Testis (tissue), 3 donors: ENCODE measurements around the gene MCAT. TPM values are rescaled to one million over a fixed set of nuclear protein-coding genes. Genes with fewer than 3 reads are reported as not detected.

ENCODE experiments used
- DNase-seq: peaks from one replicate; pipeline ENCODE4 v3.0.0-alpha.2; 2019
- H3K27ac ChIP-seq, 2 donors: fragments of 200-600 bp; sonication (generic); one replicate each; pipeline ENCODE4 v1.5.1; 2019
- H3K27me3 ChIP-seq: fragments of 200-600 bp; sonication (generic); one replicate; pipeline ENCODE4 v1.5.1; 2019
- H3K36me3 ChIP-seq: fragments of 200-600 bp; sonication (generic); one replicate; pipeline ENCODE4 v1.5.1; 2017; ENCODE audit warnings: low read depth; ENCODE audit errors: missing control alignments
- H3K4me1 ChIP-seq: fragments of 200-600 bp; sonication (generic); one replicate; pipeline ENCODE4 v1.5.1; 2019
- H3K4me3 ChIP-seq, 2 donors: fragments of 200-600 bp; sonication (generic); one replicate each; pipeline ENCODE4 v1.5.1; 2017 to 2019
- H3K9me3 ChIP-seq: fragments of 200-600 bp; sonication (generic); one replicate; pipeline ENCODE4 v1.5.1; 2017
- POLR2A ChIP-seq: fragments of 450-650 bp; IDR thresholded peaks from one replicate; pipeline ENCODE4 v1.6.1; 2017; ENCODE audit warnings: antibody characterized with exemption, mild to moderate bottlenecking, moderate library complexity
- WGBS, 2 donors: methylation state at CpG; one replicate each; pipeline ENCODE4 v1.1.5; 2018; 5-methylcytosine and 5-hydroxymethylcytosine counted together
- intact Hi-C: fragments of 100-400 bp; cut with DNase I; formaldehyde crosslinking; loops from one replicate; pipeline ENCODE4 v1.15.1; 2023; ENCODE audit warnings: low total_unique reads
- polyA plus RNA-seq: library from polyadenylated mRNA; stranded (reverse); fragments of 350-450 nt; fragmentation: Illumina TruSeq; extraction: RNeasy Lipid Tissue Mini Kit (QIAGEN cat#74804); gene quantifications from one replicate; pipeline ENCODE4 v1.2.3, GENCODE V29; 2014; ENCODE audit warnings: low read depth, low replicate concordance; ENCODE audit not compliant: insufficient read depth
- total RNA-seq, 2 donors: library from RNA; depleted of rRNA; stranded (reverse); fragments of >200 nt; gene quantifications; one replicate each; pipeline ENCODE4 v1.2.3, GENCODE V29; 2016
- TF ChIP-seq, protein P1 (sequence below), 3 experiments: fragments of 450-650 bp in 2 of 3; fragments of 200-600 bp in 1 of 3; sonication (generic) in 1 of 3; IDR thresholded peaks; one replicate each; pipeline ENCODE4 v1.5.1; 2016 to 2019; ENCODE audit warnings: antibody characterized with exemption in 3 of 3, mild to moderate bottlenecking in 2 of 3, moderate library complexity in 1 of 3

Gene MCAT
- total and polyA plus RNA-seq, 3 donors from 2014 or later = 25.4 to 46.5 (median 43.1) TPM

DNA sequence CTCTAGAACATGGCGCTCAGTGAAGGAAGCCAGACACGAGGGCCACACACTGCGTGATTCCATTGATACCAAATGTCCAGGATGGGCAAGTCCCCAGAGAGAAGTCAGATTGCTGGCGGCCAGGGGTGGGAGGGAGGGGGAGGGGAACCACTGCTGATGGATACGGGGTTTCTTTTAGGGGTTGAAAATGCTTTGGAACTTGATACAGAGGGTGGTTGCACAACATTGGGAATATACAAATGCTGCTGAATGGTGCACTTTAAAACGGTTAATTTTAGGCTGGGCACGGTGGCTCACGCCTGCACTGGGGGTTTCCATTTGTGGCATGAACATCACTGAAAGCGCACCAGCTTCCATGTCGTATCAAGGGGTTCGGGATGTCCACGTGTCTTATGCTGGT lies 13.2 kb upstream of the MCAT start:
- no peak overlapping the region for H3K4me3 ChIP-seq
- H3K36me3 ChIP-seq = no peaks in the 10 kb centered on the region
- WGBS, 2 donors = 87 to 95% methylated on average over 8 to 12 of the region's 12 CpGs
- H3K4me1 ChIP-seq = peaks cover 9% of the 10 kb centered on the region
- H3K27me3 ChIP-seq = no peaks in the 10 kb centered on the region
- DNase-seq = no peak
- intact Hi-C loops = no loop called here
- H3K9me3 ChIP-seq = no peaks in the 10 kb centered on the region
- no peak overlapping the region for H3K27ac ChIP-seq
- no peak for TF ChIP-seq POLR2A
- TF ChIP-seq, protein P1, sequence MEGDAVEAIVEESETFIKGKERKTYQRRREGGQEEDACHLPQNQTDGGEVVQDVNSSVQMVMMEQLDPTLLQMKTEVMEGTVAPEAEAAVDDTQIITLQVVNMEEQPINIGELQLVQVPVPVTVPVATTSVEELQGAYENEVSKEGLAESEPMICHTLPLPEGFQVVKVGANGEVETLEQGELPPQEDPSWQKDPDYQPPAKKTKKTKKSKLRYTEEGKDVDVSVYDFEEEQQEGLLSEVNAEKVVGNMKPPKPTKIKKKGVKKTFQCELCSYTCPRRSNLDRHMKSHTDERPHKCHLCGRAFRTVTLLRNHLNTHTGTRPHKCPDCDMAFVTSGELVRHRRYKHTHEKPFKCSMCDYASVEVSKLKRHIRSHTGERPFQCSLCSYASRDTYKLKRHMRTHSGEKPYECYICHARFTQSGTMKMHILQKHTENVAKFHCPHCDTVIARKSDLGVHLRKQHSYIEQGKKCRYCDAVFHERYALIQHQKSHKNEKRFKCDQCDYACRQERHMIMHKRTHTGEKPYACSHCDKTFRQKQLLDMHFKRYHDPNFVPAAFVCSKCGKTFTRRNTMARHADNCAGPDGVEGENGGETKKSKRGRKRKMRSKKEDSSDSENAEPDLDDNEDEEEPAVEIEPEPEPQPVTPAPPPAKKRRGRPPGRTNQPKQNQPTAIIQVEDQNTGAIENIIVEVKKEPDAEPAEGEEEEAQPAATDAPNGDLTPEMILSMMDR (IDR thresholded peaks at IDR 0.05) = no peak

DNA sequence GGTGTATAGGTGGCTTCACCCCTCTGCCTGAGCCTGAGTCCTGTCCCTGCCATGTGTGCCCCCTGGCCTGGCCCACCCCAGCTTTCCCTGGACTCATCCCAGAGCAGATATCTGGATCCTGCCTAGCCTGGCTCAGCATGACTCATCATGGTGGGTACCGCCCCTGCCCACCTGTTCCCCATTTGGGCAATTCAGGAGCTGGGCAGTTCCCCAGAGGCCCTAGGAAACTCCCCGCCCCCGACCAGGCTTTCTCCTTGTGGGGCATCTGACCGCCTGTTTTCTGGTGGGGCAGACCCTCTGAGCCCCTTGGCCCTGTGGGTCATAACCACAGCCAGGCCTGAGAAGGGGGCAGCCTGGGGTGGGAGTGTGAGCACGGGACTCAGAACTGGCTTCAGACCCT lies 12.6 kb upstream of the MCAT start:
- Histone ChIP-seq H3K27ac (no peak overlapping the region), H3K27me3 (no peaks in the 10 kb centered on the region), H3K9me3 (no peaks in the 10 kb centered on the region), H3K36me3 (no peaks in the 10 kb centered on the region), H3K4me3 (no peak overlapping the region), H3K4me1 (peaks cover 11% of the 10 kb centered on the region)
- DNase-seq = no peak
- no peak for TF ChIP-seq POLR2A
- TF ChIP-seq, protein P1 (IDR thresholded peaks at IDR 0.05) = no peak
- intact Hi-C loops = no loop called here
- WGBS, 2 donors = 90% methylated on average over 5 of the region's 5 CpGs

DNA sequence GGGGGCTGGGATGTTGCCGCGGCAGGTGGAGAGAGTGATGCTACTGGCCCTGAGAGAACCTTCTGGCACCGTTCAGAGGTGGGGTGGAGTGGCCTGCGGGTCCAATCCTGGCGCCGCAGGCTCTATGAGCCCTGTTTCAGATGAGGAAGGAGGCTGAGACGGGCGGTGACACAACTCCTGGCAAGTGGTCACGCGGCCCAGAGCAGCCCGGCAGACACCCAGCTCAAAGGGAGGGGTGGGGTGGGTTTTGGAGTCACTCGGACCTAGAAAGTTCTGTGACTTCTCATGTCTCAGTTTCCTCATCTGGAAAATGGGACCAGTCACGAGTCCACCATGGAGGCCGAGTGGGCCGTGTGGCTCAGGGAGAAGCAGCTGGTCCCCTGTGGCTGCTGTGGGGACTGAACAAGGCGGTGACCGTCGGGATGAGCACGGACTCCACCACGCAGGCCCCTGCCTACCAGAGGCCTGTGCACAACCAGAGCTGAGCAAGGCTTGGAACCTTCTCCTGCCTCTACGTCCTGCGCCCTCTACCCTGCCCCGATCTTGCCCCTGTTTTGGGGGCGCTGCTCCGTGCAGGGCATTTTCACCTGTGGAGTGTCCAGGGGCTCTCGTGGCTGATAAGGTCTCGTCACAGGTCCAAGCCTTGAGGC lies 11.8 kb upstream of the MCAT start:
- H3K4me1 ChIP-seq = peaks cover 13% of the 10 kb centered on the region
- no peak overlapping the region for H3K4me3 ChIP-seq
- no peak for DNase-seq
- no peaks in the 10 kb centered on the region for H3K36me3 ChIP-seq
- no peak for TF ChIP-seq POLR2A
- TF ChIP-seq, protein P1 (IDR thresholded peaks at IDR 0.05) = no peak
- 77 to 90% methylated on average over 13 to 27 of the region's 27 CpGs for WGBS, 2 donors
- no peak overlapping the region for H3K27ac ChIP-seq
- intact Hi-C loops = no loop called here
- no peaks in the 10 kb centered on the region for H3K27me3 ChIP-seq
- H3K9me3 ChIP-seq = no peaks in the 10 kb centered on the region

DNA sequence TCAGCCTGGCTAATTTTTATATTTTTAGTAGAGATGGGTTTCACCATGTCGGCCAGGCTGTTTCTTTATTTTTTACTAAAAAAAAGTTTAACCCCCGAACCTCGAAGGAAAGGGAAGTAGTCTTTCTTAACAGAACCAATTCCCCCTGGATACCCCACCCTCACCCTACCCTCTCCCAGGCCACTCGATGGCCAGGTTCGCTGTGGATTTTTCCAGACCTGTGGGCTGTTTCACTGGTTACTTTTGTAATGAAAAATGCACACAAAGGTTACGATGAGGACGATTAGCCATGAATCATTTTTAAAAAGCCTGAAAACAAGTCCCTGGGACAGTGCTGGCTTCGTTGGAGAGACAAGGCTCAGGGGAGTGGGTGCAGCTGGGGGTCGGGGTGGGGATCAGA lies 10.7 kb upstream of the MCAT start:
- intact Hi-C loops = no loop called here
- Histone ChIP-seq H3K4me1 (peaks cover 13% of the 10 kb centered on the region), H3K27ac (no peak overlapping the region), H3K9me3 (no peaks in the 10 kb centered on the region), H3K4me3 (no peak overlapping the region), H3K27me3 (no peaks in the 10 kb centered on the region), H3K36me3 (no peaks in the 10 kb centered on the region)
- no peak for DNase-seq
- WGBS, 2 donors = 64 to 73% methylated on average over 9 of the region's 9 CpGs
- TF ChIP-seq, protein P1 (IDR thresholded peaks at IDR 0.05) = no peak
- no peak for TF ChIP-seq POLR2A
